NCI-H1105 (cell line): ENCODE data around the gene APBA3.
A peak's percentile ranks its signal among the peaks of the same experiment; 100 is the strongest.

Source experiments
- DNase-seq: peaks from one replicate; lab custom pipeline; 2025; lab: John Stamatoyannopoulos, UW

The APBA3 gene

DNA sequence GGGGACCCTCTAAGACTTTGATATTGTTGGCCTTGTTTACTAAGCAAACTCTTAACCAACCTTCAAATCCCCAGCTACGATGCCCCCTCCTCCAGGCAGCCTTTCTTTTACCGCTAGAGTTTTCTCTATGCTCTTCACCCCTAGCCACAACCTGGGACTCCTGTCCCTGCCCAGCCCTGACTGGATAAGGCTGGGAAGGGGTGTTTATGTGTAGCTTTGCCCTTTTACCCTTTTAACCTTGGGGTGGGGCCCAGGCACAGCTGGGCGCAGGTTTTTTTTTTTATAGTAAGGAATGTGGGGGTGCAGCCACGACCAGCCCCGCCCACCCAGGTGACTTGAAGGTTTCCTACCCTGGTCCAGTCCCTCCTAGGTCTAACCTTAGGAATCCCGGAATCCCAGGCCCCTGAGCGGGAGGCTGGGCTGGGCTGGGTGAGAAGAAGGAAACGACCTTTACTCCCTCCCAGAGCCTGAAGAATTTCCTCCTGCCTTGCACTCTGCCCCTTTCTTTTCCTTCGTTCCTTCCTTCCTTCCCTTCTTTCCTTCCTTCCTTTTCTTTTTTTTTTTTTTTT, 41.1 kb downstream of the APBA3 start:
- no peak for DNase-seq

DNA sequence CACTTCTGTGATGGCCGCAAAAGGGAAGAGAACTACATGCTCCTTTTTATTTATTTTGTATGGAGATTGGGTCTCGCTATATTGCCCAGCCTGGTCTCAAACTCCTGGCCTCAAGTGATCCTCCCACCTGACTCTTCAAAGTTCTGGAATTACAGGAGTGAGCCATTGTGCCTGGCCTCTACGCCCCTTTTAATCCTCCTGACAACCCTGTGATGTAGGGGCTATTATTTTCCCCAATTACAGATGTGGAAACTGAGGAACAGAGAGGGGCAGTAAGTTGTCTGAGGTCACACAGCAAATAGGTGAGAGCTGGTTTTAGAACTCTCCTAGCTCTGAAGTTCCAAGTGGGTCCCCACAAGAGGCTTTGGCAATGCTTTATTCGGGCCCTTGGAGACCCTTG, 41.6 kb downstream of the APBA3 start:
- no peak for DNase-seq

DNA sequence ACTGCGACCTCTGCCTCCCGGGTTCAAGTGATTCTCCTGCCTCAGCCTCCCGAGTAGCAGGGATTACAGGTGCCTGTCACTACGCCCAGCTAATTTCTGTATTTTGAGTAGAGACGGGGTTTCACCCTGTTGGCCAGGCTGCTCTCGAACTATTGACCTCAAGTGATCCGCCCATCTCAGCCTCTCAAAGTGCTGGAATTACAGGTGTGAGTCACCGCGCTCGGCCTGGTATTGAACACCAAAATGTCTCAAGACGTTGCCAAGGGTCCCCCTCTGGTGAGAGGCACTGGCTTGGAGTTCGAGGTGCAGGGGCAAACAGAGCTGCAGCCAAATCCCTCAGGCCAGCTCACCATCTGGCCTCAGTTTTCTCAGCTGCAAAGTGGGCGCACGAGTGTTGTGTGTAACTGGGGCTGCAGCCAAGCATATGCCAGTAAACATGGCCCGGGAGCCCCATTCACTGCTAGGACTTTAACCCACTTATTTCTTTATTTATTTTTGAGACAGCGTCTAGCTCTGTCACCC, 45.3 kb downstream of the APBA3 start:
- no peak for DNase-seq

DNA sequence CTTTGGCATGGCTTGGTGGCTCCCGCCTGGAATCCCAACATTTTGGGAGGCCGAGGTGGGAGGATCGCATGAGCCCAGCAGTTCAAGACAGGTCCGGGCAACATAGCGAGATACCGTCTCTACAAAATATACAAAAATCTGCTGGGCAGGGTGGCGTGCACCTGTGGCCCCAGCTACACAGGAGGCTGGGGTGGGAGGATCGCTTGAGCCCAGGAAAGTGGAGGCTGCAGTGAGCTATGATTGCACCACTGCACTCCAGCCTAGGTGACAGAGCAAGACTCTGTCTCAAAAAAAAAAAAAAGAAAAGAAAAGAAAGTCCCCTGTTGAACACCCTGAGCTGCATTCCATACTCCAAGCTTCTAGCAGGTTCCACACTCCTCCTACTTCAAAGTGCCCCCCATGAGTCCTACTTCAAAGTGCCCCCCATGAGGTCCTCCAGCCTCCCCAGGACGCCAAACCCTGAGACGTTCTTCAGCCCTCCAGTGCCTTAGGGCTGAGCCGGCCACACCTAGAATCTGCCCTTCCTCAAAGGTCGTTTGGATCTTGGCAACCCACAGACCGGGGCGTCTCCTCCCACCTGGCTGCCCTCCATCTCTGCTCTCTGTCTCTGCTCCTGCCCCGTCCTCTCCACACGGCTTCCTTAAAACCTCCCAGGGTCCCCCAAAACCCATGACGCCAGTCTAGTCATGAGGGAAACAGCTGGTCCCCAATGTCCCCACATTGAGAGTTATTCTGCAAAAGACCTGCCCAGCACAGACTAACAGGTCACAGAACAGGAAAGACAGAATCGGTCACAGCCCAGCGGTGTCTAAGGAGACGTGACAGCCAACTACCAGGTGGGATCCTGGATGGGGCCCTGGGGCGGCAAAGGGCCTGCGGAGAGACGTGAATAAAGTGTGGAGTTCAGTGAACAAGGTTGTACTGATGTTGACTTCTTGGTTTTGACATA, 48.6 kb downstream of the APBA3 start:
- DNase-seq: no peak

DNA sequence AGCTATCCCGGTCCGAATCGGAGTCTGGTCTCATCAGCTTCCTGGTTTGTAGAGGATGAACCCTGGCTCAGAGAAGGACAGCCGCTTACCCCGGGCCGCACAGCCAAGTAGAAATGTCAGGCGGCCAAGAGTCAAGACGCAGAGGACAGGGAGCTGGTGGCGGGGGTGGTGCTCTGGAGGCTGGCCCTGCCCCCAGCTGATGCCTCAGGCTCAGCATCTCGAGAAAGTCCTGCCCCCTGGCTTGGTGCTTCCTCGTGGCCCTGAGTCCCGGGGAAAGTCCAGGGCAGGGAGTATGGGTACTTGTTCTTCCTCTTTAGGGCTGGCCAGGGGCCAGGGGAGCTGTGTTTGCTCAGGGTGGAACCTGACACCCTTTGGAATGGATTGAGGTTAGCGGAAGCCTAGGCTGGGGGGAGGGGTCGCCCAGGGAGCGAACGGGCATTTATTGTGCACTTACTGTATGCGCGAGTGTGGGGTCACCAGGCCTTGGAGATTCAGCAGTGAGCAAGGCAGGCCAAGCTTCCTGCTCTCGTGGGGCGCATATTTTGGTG, 51.2 kb downstream of the APBA3 start:
- peak; percentile 40 for DNase-seq

DNA sequence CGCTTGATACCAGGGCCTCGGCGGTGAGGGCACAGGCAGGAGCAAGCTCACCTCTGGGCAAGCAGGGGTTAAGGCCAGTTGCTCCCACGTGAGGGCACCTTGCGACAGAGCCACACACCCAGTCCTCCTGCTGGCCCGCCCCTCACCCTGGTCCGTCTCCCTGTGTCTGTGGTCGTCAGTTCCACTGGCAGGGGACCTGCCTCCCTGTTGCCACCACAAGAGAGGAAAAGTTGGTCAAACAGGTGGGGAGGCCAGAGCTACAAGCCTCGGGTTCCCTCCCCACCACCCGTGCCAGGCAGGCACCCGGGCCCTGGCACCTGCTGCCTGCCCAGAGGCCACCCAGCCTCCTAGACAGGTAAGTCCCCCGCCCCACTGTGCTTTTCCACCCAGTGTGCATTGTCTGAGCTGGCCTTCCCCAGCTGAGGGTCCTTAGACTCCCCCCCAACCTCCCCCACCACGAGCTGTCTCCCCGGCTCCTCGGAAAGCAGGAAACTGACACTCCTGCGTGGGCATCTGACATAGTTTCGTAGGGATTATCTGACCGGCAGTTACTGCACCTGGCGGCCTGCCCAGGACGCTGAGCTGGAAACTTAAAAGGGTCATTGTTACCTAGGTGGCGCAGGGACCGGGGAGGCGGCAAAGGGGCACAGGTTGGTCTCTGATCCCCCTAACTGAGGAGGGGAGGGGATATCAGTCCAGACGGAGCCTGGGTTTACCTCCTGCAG, 53.1 kb downstream of the APBA3 start, which contains the start of gene TJP3:
TSS of gene TJP3 (plus strand) at position 178 of the 725 bp plus-strand sequence. CDS start 20,049 bp downstream, outside the sequence.
- DNase-seq: no peak

DNA sequence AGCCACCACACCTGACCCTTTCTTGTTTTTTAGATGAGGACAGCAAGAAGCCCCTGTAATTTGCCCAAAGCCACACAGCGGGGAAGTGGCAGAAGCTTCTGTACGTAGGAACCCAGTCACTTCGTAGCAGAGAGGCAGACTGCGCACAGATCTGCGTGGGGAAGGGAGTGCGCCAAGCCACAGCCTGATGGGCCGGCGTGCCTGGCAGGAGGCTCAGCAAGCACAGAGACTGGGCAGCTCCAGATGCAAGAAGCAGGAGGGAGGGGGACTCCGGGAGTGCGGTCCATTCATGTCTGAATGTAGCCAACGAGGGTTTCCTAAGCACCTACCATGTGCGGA, 53.7 kb downstream of the APBA3 start:
- no peak for DNase-seq

DNA sequence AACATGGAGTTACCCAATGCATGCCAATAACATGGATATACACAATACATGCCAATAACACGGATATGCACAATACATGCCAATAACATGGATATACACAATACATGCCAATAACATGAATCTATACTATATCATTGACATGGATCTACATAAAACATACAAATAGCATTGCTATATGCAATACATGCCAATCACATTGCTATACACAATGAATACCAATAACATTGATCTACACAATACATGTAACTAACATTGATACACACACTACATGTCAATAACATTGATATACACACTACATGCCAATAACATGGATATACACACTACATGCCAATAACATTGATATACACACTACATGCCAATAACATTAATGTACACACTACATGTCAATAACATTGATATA, 60.3 kb downstream of the APBA3 start:
- no peak for DNase-seq
